Pancreas (tissue), 10 donors: Measurements from ENCODE around the gene CPLANE2. TPM values are rescaled to one million over a fixed set of nuclear protein-coding genes. Genes with fewer than 3 reads are reported as not detected.
"Not testable (repeated sequence)": the region's sequence is repeated elsewhere in the genome, so short reads cannot be mapped to it uniquely, and the experiment has no call there.

Experiments
- ATAC-seq, 4 donors: fragments of 200-7000 bp; cut with Tn5 transposase; one replicate each; pipeline versions ENCODE4 v1.8.0 to v1.9.1; 2020; ENCODE audit warnings: mild to moderate bottlenecking in 4 of 4, moderate library complexity in 4 of 4
- DNase-seq, 6 donors: peaks; one replicate each; pipeline ENCODE4 v3.0.0-alpha.2; 2020
- FAIRE-seq: peaks from 2 replicates; lab custom pipeline; 2012; peaks lifted over from hg19 to GRCh38; lab: Jason Lieb, UNC
- H3K27ac ChIP-seq, 4 donors: fragments of 200-600 bp; sonication (generic); 1 replicate in 3 of 4; 2 replicates in 1 of 4; pipeline versions ENCODE4 v1.5.0 to v1.8.0; 2020
- H3K27me3 ChIP-seq, 4 donors: fragments of 200-600 bp; one replicate each; pipeline ENCODE4 v1.8.0; 2021
- H3K36me3 ChIP-seq, 3 donors: fragments of 200-600 bp; sonication (generic) in 1 of 3; one replicate each; pipeline versions ENCODE4 v1.5.0 to v1.8.0; 2020 to 2021
- H3K4me1 ChIP-seq, 3 donors: fragments of 200-600 bp; one replicate each; pipeline ENCODE4 v1.8.0; 2021
- H3K4me3 ChIP-seq, 4 donors: fragments of 200-600 bp; sonication (generic) in 2 of 4; one replicate each; pipeline versions ENCODE4 v1.5.0 to v1.8.0; 2020 to 2021
- H3K9me3 ChIP-seq, 4 donors: fragments of 200-600 bp; one replicate each; pipeline ENCODE4 v1.8.0; 2021
- WGBS, 2 donors: extraction: QIAGEN DNeasy Blood & Tissue Kit; methylation state at CpG; one replicate each; pipeline ENCODE4 v1.1.7; 2013; 5-methylcytosine and 5-hydroxymethylcytosine counted together
- intact Hi-C, 3 donors: fragments of 100-400 bp; cut with DNase I; formaldehyde crosslinking; loops; one replicate each; pipeline versions ENCODE4 v1.11.1 to v1.14.2; 2022
- polyA plus RNA-seq, 2 donors: library from polyadenylated mRNA; stranded (reverse); fragments of 200-250 nt; gene quantifications; one replicate each; pipeline ENCODE4 v1.2.3, GENCODE V29; 2013
- total RNA-seq, 6 donors: library from RNA; stranded (reverse); fragmentation: NEBNext Ultra II Directional in 4 of 6; extraction: Animal tissue kit (Norgen Biotek cat#: 25700) in 4 of 6; gene quantifications; one replicate each; pipeline versions ENCODE4 v1.2.1 to v1.2.4, GENCODE V29; 2021 to 2023
- TF ChIP-seq, protein P1 (sequence below), 4 donors: fragments of 200-600 bp; sonication (generic) in 3 of 4; IDR thresholded peaks; one replicate each; pipeline versions ENCODE4 v1.5.0 to v1.8.0; 2021; ENCODE audit warnings: antibody characterized with exemption in 4 of 4
- donor health status: healthy with polysubstance abuse.
- donor health status: DM: no; HTN: no; CAD: no; lungs with moderate emphysema.
- donor health status: DM: no; HTN: no; CAD: no.
- donor health status: control.
- donor health status: control.
- donor health status: Bipolar disorder and iron deficiency.
- donor health status: DM: yes; HTN: yes; CAD: no.
- donor health status: DM: no; HTN: no; CAD: no.
- donor health status: DM: no; HTN: no; CAD: no.
- donor health status: DM: yes; HTN: yes; CAD: no.

CPLANE2 gene
- total and polyA plus RNA-seq, 8 donors: 2.2 to 9.1 (median 3.9) TPM

DNA sequence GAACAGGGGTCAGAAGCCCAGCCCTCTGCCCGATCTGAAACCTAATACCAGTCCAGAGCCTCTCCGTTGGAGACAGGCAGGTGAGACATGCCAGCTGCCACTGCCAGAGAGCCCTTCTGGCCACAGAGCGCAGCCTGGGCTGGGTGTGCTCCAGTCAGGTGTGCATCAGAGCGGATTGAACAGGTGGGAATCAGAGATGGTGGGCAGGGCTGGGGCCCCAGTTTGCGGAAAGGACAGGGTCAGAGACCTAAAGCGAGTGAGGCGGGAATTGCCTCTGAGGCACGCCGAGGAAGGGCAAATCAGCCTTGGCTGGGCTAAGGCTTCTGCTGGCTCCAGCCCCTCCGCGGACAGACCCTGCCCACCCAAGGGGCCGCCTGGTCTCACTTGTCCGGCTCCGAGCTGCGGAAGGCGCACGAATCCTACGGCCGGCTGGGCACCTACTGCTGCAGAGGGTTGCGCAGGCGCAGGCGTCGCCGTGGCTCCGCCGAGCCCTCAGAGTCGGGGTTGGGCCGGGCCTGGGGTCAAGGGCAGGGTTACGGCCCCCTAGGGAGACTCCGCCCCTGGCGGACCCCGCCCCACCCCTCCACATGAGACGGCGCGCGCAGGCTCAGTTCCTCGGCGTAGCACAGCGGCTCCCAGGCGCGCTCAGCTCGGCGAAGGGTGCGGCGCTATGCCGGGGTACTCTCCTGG lies 10.3 kb downstream of the CPLANE2 start:
- no peaks in the 10 kb centered on the region for H3K9me3 ChIP-seq
- ATAC-seq (peak; percentile 82 to 92 (median 90)), FAIRE-seq (no peak), DNase-seq (peak; percentile 71 to 92 (median 77))
- no peaks in the 10 kb centered on the region for H3K27me3 ChIP-seq
- H3K27ac ChIP-seq: peak overlapping the region; percentile 26 to 55 (median 36)
- no peaks in the 10 kb centered on the region for H3K36me3 ChIP-seq
- H3K4me3 ChIP-seq: peak overlapping the region in 2 of 4 donors; percentile 34 to 43
- intact Hi-C loops: no loop called here
- H3K4me1 ChIP-seq: no peaks in the 10 kb centered on the region
- 4 to 14% methylated on average over 43 to 46 of the region's 46 CpGs for WGBS, 2 donors
- TF ChIP-seq, protein P1, sequence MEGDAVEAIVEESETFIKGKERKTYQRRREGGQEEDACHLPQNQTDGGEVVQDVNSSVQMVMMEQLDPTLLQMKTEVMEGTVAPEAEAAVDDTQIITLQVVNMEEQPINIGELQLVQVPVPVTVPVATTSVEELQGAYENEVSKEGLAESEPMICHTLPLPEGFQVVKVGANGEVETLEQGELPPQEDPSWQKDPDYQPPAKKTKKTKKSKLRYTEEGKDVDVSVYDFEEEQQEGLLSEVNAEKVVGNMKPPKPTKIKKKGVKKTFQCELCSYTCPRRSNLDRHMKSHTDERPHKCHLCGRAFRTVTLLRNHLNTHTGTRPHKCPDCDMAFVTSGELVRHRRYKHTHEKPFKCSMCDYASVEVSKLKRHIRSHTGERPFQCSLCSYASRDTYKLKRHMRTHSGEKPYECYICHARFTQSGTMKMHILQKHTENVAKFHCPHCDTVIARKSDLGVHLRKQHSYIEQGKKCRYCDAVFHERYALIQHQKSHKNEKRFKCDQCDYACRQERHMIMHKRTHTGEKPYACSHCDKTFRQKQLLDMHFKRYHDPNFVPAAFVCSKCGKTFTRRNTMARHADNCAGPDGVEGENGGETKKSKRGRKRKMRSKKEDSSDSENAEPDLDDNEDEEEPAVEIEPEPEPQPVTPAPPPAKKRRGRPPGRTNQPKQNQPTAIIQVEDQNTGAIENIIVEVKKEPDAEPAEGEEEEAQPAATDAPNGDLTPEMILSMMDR (IDR thresholded peaks at IDR 0.05): no peak

DNA sequence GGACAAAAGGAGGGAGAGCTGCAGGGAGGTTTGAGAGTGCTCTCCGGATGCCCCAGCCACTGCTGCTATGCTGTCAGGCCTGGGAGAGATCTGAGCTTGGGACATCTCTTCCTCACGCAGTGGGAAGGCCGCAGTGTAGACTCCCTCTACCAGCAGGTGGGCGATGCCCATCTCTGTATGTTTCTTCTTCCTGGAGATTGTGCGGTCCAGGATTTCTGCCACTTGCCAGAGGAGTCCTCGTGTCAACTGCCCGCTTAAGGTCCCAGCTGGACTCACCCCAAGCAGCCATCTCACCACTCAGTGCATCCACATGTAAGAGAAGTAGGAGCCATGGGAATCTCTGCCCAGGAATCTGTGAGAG lies 10.9 kb downstream of the CPLANE2 start:
- DNase-seq (peak in 1 of 6 donors; percentile 26), FAIRE-seq (no peak), ATAC-seq (no peak)
- TF ChIP-seq, protein P1 (IDR thresholded peaks at IDR 0.05): no peak
- H3K4me3 ChIP-seq: peak overlapping the region in 2 of 4 donors; percentile 34 to 43
- intact Hi-C loops: no loop called here
- H3K27ac ChIP-seq: peak overlapping the region in 1 of 4 donors; percentile 55
- no peaks in the 10 kb centered on the region for H3K4me1 ChIP-seq
- H3K9me3 ChIP-seq: no peaks in the 10 kb centered on the region
- 82 to 93% methylated on average over 7 of the region's 7 CpGs for WGBS, 2 donors
- H3K27me3 ChIP-seq: no peaks in the 10 kb centered on the region
- H3K36me3 ChIP-seq: no peaks in the 10 kb centered on the region

DNA sequence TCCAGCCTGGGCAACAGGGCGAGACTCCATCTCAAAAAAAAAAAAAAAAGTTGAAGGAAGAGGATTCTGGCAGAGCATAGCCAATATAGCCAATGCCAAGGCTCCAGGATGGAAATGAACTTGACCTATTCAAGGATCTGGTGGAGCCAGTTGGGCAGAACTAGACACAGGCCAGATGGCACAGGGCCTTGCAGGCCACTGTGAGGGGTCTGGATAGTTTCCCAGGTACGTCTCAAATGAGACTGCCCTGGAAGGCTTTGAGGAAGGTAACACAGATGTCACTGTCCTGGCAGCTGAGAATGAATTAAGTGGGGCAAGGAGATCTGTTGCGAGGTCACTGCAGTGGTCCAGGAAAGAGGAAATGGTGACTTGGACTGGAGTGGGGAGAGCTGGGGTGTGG lies 12.5 kb downstream of the CPLANE2 start:
- Histone ChIP-seq H3K4me3 (no peak overlapping the region), H3K9me3 (no peaks in the 10 kb centered on the region), H3K36me3 (no peaks in the 10 kb centered on the region), H3K4me1 (no peaks in the 10 kb centered on the region), H3K27me3 (no peaks in the 10 kb centered on the region), H3K27ac (no peak overlapping the region)
- TF ChIP-seq, protein P1 (IDR thresholded peaks at IDR 0.05): no peak
- FAIRE-seq (no peak), ATAC-seq (no peak), DNase-seq (no peak)
- intact Hi-C loops: no loop called here
- WGBS, 2 donors: 78 to 80% methylated on average over 3 of the region's 3 CpGs

DNA sequence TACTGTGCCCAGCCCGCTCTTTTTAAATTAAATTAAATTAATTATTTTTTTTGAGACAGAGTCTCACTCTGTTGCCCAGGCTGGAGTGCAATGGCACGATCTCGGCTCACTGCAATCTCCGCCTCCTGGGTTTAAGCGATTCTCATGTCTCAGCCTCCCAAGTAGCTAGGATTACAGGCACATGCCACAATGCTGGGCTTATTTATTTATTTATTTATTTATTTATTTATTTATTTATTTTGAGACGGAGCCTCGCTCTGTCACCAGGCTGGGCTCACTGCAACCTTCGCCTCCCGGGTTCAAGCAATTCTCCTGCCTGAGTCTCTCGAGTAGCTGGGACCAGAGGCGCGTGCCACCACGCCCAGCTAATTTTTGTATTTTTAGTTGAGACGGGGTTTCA lies 14.3 kb downstream of the CPLANE2 start:
- H3K36me3 ChIP-seq, H3K4me3 ChIP-seq, H3K27me3 ChIP-seq, FAIRE-seq, H3K4me1 ChIP-seq, ATAC-seq, intact Hi-C loops, DNase-seq, H3K9me3 ChIP-seq, H3K27ac ChIP-seq: not testable (repeated sequence)
- WGBS, 2 donors: 94 to 96% methylated on average over 14 of the region's 14 CpGs

DNA sequence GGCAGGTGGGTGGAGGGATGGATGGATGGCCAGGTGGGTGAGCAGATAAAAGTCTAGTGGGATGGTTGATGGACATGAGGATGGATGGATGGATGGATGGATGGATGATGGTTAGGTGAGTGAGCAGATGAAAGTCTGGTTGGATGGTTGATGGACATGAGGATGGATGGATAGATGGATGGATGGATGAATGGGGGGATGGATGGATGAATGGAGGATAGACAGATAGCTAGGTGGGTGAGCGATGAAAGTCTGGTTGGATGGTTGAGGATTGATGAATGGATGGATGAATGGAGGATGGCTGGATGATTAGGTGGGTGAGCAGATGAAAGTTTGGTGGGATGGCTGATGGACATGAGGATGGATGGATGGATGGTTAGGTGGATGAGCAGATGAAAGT lies 15.5 kb downstream of the CPLANE2 start:
- 99 to 100% methylated on average over 1 of the region's 1 CpG for WGBS, 2 donors
- H3K9me3 ChIP-seq: no peaks in the 10 kb centered on the region

More for the DNA sequence above, 15.5 kb downstream of the CPLANE2 start:
- Histone ChIP-seq H3K4me1 (no peaks in the 10 kb centered on the region), H3K4me3 (no peak overlapping the region), H3K27me3 (no peaks in the 10 kb centered on the region), H3K36me3 (no peaks in the 10 kb centered on the region), H3K27ac (no peak overlapping the region)
- TF ChIP-seq, protein P1 (IDR thresholded peaks at IDR 0.05): no peak
- DNase-seq (no peak), ATAC-seq (no peak), FAIRE-seq (no peak)
- intact Hi-C loops: no loop called here
